Sigmoid colon (tissue), 7 donors: ENCODE measurements around the gene GALK1. TPM values are rescaled to one million over a fixed set of nuclear protein-coding genes. Genes with fewer than 3 reads are reported as not detected.

Experiments used
- DNase-seq: peaks from one replicate; pipeline ENCODE4 v3.0.0-alpha.2; 2019
- H3K27ac ChIP-seq, 4 donors: fragments of 200-600 bp; sonication (generic); one replicate each; pipeline ENCODE4 v1.5.1; 2016 to 2019; ENCODE audit warnings: mild to moderate bottlenecking in 1 of 4
- H3K27me3 ChIP-seq, 3 donors: fragments of 200-600 bp; sonication (generic); one replicate each; pipeline ENCODE4 v1.5.1; 2019; ENCODE audit warnings: mild to moderate bottlenecking in 1 of 3
- H3K36me3 ChIP-seq, 4 donors: fragments of 200-600 bp; sonication (generic); one replicate each; pipeline ENCODE4 v1.5.1; 2016 to 2019
- H3K4me1 ChIP-seq, 4 donors: fragments of 200-600 bp; sonication (generic); one replicate each; pipeline ENCODE4 v1.5.1; 2017 to 2019
- H3K4me3 ChIP-seq, 4 donors: fragments of 200-600 bp; sonication (generic); one replicate each; pipeline ENCODE4 v1.5.1; 2017 to 2019; ENCODE audit warnings: mild to moderate bottlenecking in 2 of 4, moderate library complexity in 1 of 4
- H3K9me3 ChIP-seq, 4 donors: fragments of 200-600 bp in 3 of 4; sonication (generic) in 3 of 4; one replicate each; pipeline versions ENCODE4 v1.5.1 to v1.6.1; 2013 to 2019
- CTCF ChIP-seq, 4 experiments: fragments of 450-650 bp in 3 of 4; fragments of 200-600 bp in 1 of 4; IDR thresholded peaks; one replicate each; pipeline ENCODE4 v1.5.1; 2016 to 2019; ENCODE audit warnings: antibody characterized with exemption in 4 of 4, mild to moderate bottlenecking in 3 of 4, moderate library complexity in 2 of 4
- EP300 ChIP-seq, 4 donors: sonication (generic); formaldehyde crosslinking; IDR thresholded peaks; one replicate each; pipeline ENCODE4 v1.6.1; 2017; ENCODE audit warnings: antibody characterized with exemption in 4 of 4
- POLR2A ChIP-seq, 2 donors: fragments of 450-650 bp; IDR thresholded peaks; one replicate each; pipeline ENCODE4 v1.6.1; 2016; ENCODE audit warnings: antibody characterized with exemption in 2 of 2, mild to moderate bottlenecking in 2 of 2, moderate library complexity in 2 of 2
- POLR2AphosphoS5 ChIP-seq, 4 donors: sonication (generic); formaldehyde crosslinking; IDR thresholded peaks; one replicate each; pipeline ENCODE4 v1.6.1; 2017; ENCODE audit warnings: antibody characterized with exemption in 4 of 4
- WGBS, 2 donors: extraction: QIAGEN DNeasy Blood & Tissue Kit; methylation state at CpG; one replicate each; pipeline ENCODE4 v1.1.7; 2013; 5-methylcytosine and 5-hydroxymethylcytosine counted together
- intact Hi-C: fragments of 100-400 bp; cut with DNase I; formaldehyde crosslinking; loops from one replicate; pipeline ENCODE4 v1.15.1; 2023
- polyA plus RNA-seq, 3 donors: library from polyadenylated mRNA; stranded (reverse); fragments of 200-250 nt; gene quantifications; one replicate each; pipeline ENCODE4 v1.2.3, GENCODE V29; 2013
- total RNA-seq, 4 donors: library from RNA; depleted of rRNA; stranded (reverse); fragments of >200 nt; gene quantifications; one replicate each; pipeline ENCODE4 v1.1.0, GENCODE V29; 2016
- donor health status: healthy with polysubstance abuse.
- donor health status: Bipolar disorder and iron deficiency.
- donor health status: healthy.

The GALK1 gene
- total and polyA plus RNA-seq, 7 donors = 14.3 to 28.2 (median 19.4) TPM

GRCh38 chr17:75749545-75750389, 15.2 kb downstream of the GALK1 start:
- DNase-seq = peak; percentile 94
- H3K4me3 ChIP-seq = peak overlapping the region in 1 of 4 donors; percentile 24
- WGBS, 2 donors = 27 to 41% methylated on average over 20 of the region's 20 CpGs
- TF ChIP-seq EP300 (IDR thresholded peaks at IDR 0.05) = no peak
- TF ChIP-seq CTCF (IDR thresholded peaks at IDR 0.05) = peak; percentile 90 to 95 (median 91)
- no peaks in the 10 kb centered on the region for H3K9me3 ChIP-seq
- no peaks in the 10 kb centered on the region for H3K36me3 ChIP-seq
- H3K27ac ChIP-seq = peak overlapping the region in 2 of 4 donors; percentile 11 to 26
- peaks cover 0 to 33% (median 22%) of the 10 kb centered on the region in 4 donors for H3K4me1 ChIP-seq
- no peaks in the 10 kb centered on the region for H3K27me3 ChIP-seq
- intact Hi-C loops = loop anchor here (1.0 to 5.0 kb wide), 4 partner anchors 37 to 322 kb away; partner anchors contain the start of genes RECQL5, SAP30BP and SMIM5

- TF ChIP-seq POLR2A (IDR thresholded peaks at IDR 0.05) = no peak
- no peak for TF ChIP-seq POLR2AphosphoS5 (IDR thresholded peaks at IDR 0.05)
- no peak for TF ChIP-seq EP300 (IDR thresholded peaks at IDR 0.05)
- no peak for TF ChIP-seq CTCF (IDR thresholded peaks at IDR 0.05)
- WGBS, 2 donors = 85 to 92% methylated on average over 9 of the region's 9 CpGs
- H3K4me3 ChIP-seq = no peak overlapping the region
- intact Hi-C loops = loop anchor here (1.0 to 5.0 kb wide), 4 partner anchors 36 to 321 kb away; partner anchors contain the start of genes RECQL5, SAP30BP and SMIM5
- peaks cover 0 to 23% (median 12%) of the 10 kb centered on the region in 4 donors for H3K4me1 ChIP-seq
- H3K9me3 ChIP-seq = no peaks in the 10 kb centered on the region
- no peak overlapping the region for H3K27ac ChIP-seq
- no peaks in the 10 kb centered on the region for H3K27me3 ChIP-seq
- no peak for DNase-seq
- no peaks in the 10 kb centered on the region for H3K36me3 ChIP-seq
Measured at GRCh38 chr17:75748706-75749105, 16.3 kb downstream of the GALK1 start.

GRCh38 chr17:75743625-75744206, 21.3 kb downstream of the GALK1 start:
- TF ChIP-seq EP300 (IDR thresholded peaks at IDR 0.05) = no peak
- no peak for TF ChIP-seq POLR2A (IDR thresholded peaks at IDR 0.05)
- no peak for TF ChIP-seq CTCF (IDR thresholded peaks at IDR 0.05)
- TF ChIP-seq POLR2AphosphoS5 (IDR thresholded peaks at IDR 0.05) = no peak
- Histone ChIP-seq H3K4me1 (peaks cover 0 to 7% (median 2%) of the 10 kb centered on the region in 4 donors), H3K9me3 (no peaks in the 10 kb centered on the region), H3K36me3 (no peaks in the 10 kb centered on the region), H3K27me3 (no peaks in the 10 kb centered on the region), H3K27ac (no peak overlapping the region), H3K4me3 (no peak overlapping the region)
- 94% methylated on average over 25 of the region's 25 CpGs for WGBS, 2 donors
- intact Hi-C loops = no loop called here
- DNase-seq = no peak

GRCh38 chr17:75742337-75742736, 22.7 kb downstream of the GALK1 start:
- Histone ChIP-seq H3K27ac (no peak overlapping the region), H3K4me3 (no peak overlapping the region), H3K27me3 (no peaks in the 10 kb centered on the region), H3K4me1 (no peaks in the 10 kb centered on the region), H3K36me3 (no peaks in the 10 kb centered on the region), H3K9me3 (no peaks in the 10 kb centered on the region)
- TF ChIP-seq EP300 (IDR thresholded peaks at IDR 0.05) (no peak), CTCF (IDR thresholded peaks at IDR 0.05) (no peak), POLR2AphosphoS5 (IDR thresholded peaks at IDR 0.05) (no peak), POLR2A (IDR thresholded peaks at IDR 0.05) (no peak)
- 88 to 90% methylated on average over 25 of the region's 25 CpGs for WGBS, 2 donors
- no peak for DNase-seq
- intact Hi-C loops = no loop called here
